AG10803 (cell line): ENCODE measurements around the gene LIMS1.

Source experiments
- DNase-seq: peaks from one replicate; pipeline ENCODE4 v3.0.0; 2010; ENCODE audit warnings: low read depth
- H3K4me3 ChIP-seq: 2 replicates; pipeline ENCODE4 v1.5.1; 2011; ENCODE audit warnings: mild to moderate bottlenecking, low read length, control low read depth
- TF ChIP-seq, protein P1 (sequence below): conservative IDR thresholded peaks from 2 replicates; pipeline ENCODE4 v1.5.1; 2011; ENCODE audit warnings: mild to moderate bottlenecking, low read length, control low read depth, inconsistent platforms

Gene LIMS1

DNA sequence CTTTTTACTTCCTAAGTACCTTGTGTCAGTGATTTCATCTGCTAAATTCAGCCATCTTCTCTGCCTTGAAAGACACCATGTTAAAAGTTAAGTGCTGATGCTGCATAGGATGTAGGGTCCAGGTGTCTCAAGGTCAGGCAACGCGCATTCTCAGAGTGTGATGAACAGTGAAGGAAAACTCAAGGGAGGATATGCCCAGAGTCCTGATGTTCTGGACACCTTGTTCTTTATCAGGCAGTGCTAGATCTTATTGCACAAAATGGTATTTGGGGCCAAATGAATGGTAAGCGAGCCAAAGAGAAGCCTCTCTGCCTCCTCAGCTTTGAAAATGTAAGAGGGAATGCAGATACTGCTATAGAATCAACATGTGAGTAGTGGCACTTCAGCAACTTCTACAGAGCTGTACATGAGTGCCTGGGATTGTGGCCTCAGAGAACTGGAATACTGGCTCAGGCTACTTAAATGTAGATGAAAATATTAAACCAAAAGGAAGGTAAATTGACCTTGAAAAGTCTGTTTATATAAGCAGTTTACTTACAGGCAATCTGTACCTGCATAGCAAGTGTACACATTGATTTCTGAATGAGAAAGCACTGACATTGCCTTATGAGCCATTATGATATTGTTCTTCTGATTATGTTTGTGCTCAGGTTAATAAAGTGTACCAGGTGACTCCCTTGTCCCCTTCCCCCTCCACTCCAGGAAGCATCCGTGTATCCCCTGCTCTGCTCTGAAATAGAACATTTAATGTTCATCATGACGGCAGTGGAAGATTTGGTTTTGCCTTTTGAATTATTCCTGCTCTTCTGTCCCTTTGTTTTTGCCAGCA, 98.3 kb downstream of the LIMS1 start:
- TF ChIP-seq, protein P1, sequence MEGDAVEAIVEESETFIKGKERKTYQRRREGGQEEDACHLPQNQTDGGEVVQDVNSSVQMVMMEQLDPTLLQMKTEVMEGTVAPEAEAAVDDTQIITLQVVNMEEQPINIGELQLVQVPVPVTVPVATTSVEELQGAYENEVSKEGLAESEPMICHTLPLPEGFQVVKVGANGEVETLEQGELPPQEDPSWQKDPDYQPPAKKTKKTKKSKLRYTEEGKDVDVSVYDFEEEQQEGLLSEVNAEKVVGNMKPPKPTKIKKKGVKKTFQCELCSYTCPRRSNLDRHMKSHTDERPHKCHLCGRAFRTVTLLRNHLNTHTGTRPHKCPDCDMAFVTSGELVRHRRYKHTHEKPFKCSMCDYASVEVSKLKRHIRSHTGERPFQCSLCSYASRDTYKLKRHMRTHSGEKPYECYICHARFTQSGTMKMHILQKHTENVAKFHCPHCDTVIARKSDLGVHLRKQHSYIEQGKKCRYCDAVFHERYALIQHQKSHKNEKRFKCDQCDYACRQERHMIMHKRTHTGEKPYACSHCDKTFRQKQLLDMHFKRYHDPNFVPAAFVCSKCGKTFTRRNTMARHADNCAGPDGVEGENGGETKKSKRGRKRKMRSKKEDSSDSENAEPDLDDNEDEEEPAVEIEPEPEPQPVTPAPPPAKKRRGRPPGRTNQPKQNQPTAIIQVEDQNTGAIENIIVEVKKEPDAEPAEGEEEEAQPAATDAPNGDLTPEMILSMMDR = no peak
- DNase-seq = no peak
- no peak overlapping the region for H3K4me3 ChIP-seq

DNA sequence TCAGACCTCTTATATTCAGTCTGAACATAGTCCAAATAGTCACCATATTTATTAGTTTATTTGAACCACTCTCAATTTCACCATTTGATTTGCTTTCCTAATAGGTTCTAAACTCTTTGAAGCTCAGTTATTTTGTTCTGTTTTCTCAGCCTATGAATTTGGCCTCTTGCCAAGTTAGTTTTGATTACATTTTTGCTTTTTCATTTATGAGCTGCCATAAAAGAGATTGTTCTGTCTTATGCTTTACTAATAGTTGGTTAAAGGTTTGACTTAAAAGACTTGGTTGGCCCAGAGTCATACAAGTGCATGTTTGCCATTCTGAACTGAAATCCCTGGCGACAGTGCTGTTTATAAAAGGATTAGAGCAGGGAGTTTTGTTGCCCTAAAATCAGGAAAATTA, 99.1 kb downstream of the LIMS1 start:
- H3K4me3 ChIP-seq = no peak overlapping the region
- TF ChIP-seq, protein P1 = no peak
- DNase-seq = no peak

DNA sequence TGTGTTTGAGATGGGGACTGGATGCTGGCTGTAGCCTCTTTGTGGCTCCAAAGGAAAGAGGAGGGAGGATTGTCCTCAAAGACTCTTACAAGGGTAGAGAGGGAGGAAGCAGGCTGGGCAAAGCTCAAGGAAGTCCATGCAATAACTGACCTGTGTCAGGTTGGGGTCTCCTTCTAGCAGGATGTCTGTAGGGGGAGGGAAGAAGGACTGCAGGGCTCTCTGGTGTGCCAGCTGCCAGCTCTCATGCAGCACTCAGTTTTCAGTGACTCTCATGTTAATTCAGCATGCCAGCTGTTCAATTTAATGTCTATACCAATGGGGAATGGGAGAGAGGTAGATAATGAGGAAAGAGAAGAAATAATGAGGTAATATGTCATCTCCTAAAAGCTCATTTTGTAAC, 99.7 kb downstream of the LIMS1 start:
- TF ChIP-seq, protein P1 = no peak
- DNase-seq = no peak
- H3K4me3 ChIP-seq = no peak overlapping the region

DNA sequence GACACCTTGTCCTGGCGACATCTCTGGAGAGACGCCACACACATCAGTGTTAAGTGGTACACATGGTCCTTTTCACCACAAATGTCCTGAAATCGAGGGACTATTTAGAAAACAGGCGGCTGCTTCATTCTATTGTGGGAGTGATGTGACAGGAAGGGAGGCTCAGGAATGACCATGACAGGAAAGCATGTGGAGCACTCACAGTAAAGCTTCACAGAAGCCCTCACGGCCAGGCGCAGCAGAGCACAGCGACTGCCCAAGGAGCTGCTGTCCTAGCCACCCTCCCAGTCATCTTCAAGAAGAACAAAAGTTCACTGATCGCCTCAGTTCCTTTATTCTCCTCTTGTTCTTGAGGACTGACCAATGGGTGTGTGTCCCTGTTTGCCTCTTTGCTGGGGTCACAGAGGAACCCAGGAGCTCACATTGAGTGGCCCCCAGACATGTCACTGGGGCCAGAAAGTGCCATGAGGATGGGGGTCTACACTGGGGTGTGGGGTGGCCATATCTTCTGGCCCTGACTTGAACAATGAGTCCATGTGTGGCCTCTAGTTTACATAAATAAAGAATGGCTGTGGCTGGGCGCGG, 100.4 kb downstream of the LIMS1 start:
- no peak overlapping the region for H3K4me3 ChIP-seq
- no peak for DNase-seq
- TF ChIP-seq, protein P1 = no peak

DNA sequence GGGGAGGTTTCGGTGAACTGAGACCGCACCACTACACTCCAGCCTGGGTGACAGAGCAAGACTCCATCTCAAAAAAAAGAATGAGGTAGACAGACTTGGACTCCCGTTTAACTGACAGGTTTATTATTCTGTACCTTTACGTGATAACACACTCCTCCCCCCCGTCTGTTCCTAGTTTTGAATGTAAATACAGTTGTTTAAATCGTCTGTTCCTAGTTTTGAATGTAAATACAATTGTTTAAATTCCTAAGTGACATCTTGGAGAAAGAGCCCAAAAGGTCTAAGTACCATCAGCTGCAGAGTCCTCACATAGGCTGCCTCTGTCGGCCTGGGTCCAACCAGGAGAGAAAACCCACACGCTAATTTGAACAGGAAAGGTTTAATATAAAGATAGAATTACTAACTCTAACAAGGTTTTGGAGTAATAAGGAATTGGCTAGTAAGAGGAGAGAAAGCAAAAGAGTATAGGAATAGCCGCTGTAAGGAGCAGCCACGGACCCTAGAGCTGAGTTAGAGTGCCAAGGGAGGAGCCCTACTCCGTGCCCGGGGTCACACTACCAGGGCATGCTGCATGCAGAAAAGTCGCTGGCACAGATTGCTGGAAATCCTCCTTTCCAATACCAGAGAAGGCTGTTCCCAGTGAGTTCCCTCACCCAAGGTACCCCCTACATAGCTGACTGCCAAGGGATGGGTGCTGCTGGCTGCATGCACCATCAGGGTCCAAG, 101.5 kb downstream of the LIMS1 start:
- TF ChIP-seq, protein P1 = no peak
- DNase-seq = no peak
- H3K4me3 ChIP-seq = no peak overlapping the region

DNA sequence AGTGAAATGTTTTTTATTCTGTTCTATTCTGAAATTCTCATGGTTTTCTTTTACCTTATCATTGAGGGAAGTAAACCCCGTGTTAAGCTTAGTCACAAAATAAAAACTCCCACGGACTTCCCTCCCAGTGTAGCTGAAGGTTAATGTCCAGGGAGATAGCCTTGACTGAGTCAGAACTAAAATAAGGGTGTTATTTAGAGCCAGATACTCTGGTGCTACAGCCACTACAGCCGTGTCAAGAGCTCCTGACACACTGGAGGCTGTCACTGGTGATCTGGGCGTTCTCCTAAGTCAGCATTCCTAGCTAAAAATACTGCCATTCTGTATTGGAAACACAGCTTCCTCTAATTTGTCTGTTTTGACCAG, 103.0 kb downstream of the LIMS1 start:
- TF ChIP-seq, protein P1 = no peak
- DNase-seq = peak; percentile 67
- no peak overlapping the region for H3K4me3 ChIP-seq
